Caco-2 (cell line): ENCODE measurements around the gene SPATA31C1. TPM values are rescaled to one million over a fixed set of nuclear protein-coding genes. Genes with fewer than 3 reads are reported as not detected.
A peak's percentile ranks its signal among the peaks of the same experiment; 100 is the strongest.

Experiments used
- BruUV-seq: library from RNA; stranded (reverse); fragments of 400-500 nt; replicated peaks from 2 replicates; lab custom pipeline; 2021; lab: Mats Ljungman, UMichigan
- CTCF ChIA-PET: fragments of 300-600 bp; sonication (Branson Sonifier 250); formaldehyde crosslinking; loops from one replicate; lab custom pipeline; 2022; ENCODE audit warnings: antibody characterized with exemption; lab: Charles Lee
- POLR2A ChIA-PET: fragments of 300-600 bp; sonication (Branson Sonifier 250); formaldehyde crosslinking; loops from one replicate; lab custom pipeline; 2022; ENCODE audit warnings: antibody characterized with exemption; lab: Charles Lee
- DNase-seq, 2 experiments: peaks; one replicate each; pipeline versions ENCODE4 v3.0.0 to v3.0.0-alpha.2; 2020 to 2022
- H3K27me3 ChIP-seq: replicated peaks from 2 replicates; pipeline ENCODE4 v1.6.0; 2011; ENCODE audit warnings: low read length; ENCODE audit not compliant: control insufficient read depth, insufficient read depth
- H3K36me3 ChIP-seq: 2 replicates; pipeline ENCODE4 v1.5.1; 2011; ENCODE audit warnings: low read length; ENCODE audit not compliant: control insufficient read depth, insufficient read depth
- H3K4me1 ChIP-seq: fragments of 250-450 bp; sonication (Bioruptor Pico); 2 replicates; pipeline ENCODE4 v1.5.1; 2020; ENCODE audit warnings: mild to moderate bottlenecking
- H3K4me3 ChIP-seq: 2 replicates; pipeline ENCODE4 v1.5.1; 2011; ENCODE audit warnings: low read depth, mild to moderate bottlenecking, control low read depth, low read length
- H3K9me3 ChIP-seq: fragments of 250-450 bp; sonication (Bioruptor Pico); 2 replicates; pipeline ENCODE4 v1.5.1; 2020; ENCODE audit warnings: mild to moderate bottlenecking, moderate library complexity
- H3K27ac Mint-ChIP-seq: one replicate; pipeline ENCODE4 v1.8.0; 2022; ENCODE audit warnings: mixed read lengths; ENCODE audit not compliant: unreplicated experiment
- H3K27me3 Mint-ChIP-seq: one replicate; pipeline ENCODE4 v1.8.0; 2022; ENCODE audit warnings: mixed read lengths; ENCODE audit not compliant: insufficient read depth, unreplicated experiment
- H3K36me3 Mint-ChIP-seq: one replicate; pipeline ENCODE4 v1.8.0; 2022; ENCODE audit warnings: mild to moderate bottlenecking, mixed read lengths; ENCODE audit not compliant: insufficient read depth, unreplicated experiment
- H3K4me1 Mint-ChIP-seq: one replicate; pipeline ENCODE4 v1.8.0; 2022; ENCODE audit warnings: low read depth, mixed read lengths; ENCODE audit not compliant: unreplicated experiment
- H3K4me3 Mint-ChIP-seq: one replicate; pipeline ENCODE4 v1.8.0; 2022; ENCODE audit warnings: mild to moderate bottlenecking, moderate library complexity, mixed read lengths; ENCODE audit not compliant: unreplicated experiment
- H3K9me3 Mint-ChIP-seq: one replicate; pipeline ENCODE4 v1.8.0; 2022; ENCODE audit warnings: mixed read lengths; ENCODE audit not compliant: unreplicated experiment
- CTCF ChIP-seq, 2 experiments: fragments of 200-600 bp in 1 of 2; IDR thresholded peaks; 1 replicate in 1 of 2; 2 replicates in 1 of 2; pipeline versions ENCODE4 v1.5.1 to v1.8.0; 2011 to 2022; ENCODE audit warnings: antibody characterized with exemption in 1 of 2, control low read depth in 1 of 2, inconsistent platforms in 1 of 2, low read depth in 1 of 2, low read length in 1 of 2, mild to moderate bottlenecking in 1 of 2, moderate library complexity in 1 of 2; ENCODE audit not compliant: insufficient read depth in 1 of 2, severe bottlenecking in 1 of 2, unreplicated experiment in 1 of 2
- intact Hi-C: fragments of 100-400 bp; cut with micrococcal nuclease; formaldehyde crosslinking; loops from one replicate; pipeline ENCODE4 v1.10.0; 2022; ENCODE audit not compliant: unreplicated experiment
- total RNA-seq: library from RNA; stranded (reverse); gene quantifications from 2 replicates; pipeline ENCODE4 v1.2.3, GENCODE V29; 2022

SPATA31C1 gene
- total RNA-seq, 1 experiment from 2014 or later = not detected

- no peak for DNase-seq
- no peak for TF ChIP-seq CTCF (IDR thresholded peaks at IDR 0.05; ENCODE audit: insufficient read depth in 1 of 2, low read depth in 1 of 2, low read length in 1 of 2, severe bottlenecking in 1 of 2, unreplicated experiment in 1 of 2)
- Histone ChIP-seq H3K27me3 (no peaks in the 10 kb centered on the region), H3K4me3 (no peak overlapping the region), H3K4me1 (peaks cover 11% of the 10 kb centered on the region), H3K36me3 (no peaks in the 10 kb centered on the region), H3K9me3 (no peaks in the 10 kb centered on the region)
- ChIA-PET CTCF (no interaction called here), POLR2A (no interaction called here)
- peaks cover 4% of the 10 kb centered on the region for H3K36me3 Mint-ChIP-seq
- H3K9me3 Mint-ChIP-seq = no peaks in the 10 kb centered on the region
- H3K27ac Mint-ChIP-seq = no peak overlapping the region
- no peak overlapping the region for H3K4me3 Mint-ChIP-seq
- H3K4me1 Mint-ChIP-seq = no peaks in the 10 kb centered on the region
- intact Hi-C loops = no loop called here
- no TSS peak for BruUV-seq
- no peaks in the 10 kb centered on the region for H3K27me3 Mint-ChIP-seq
Observed at GRCh38 chr9:87964826-87965225, 47.1 kb downstream of the SPATA31C1 start.

- CTCF ChIA-PET = no interaction called here
Observed at GRCh38 chr9:87968155-87968554, 50.4 kb downstream of the SPATA31C1 start.

GRCh38 chr9:87970602-87971001 lies 52.8 kb downstream of the SPATA31C1 start:
- intact Hi-C loops = no loop called here
- Mint-ChIP-seq H3K27ac (no peak overlapping the region), H3K4me1 (peaks cover 7% of the 10 kb centered on the region), H3K4me3 (no peak overlapping the region), H3K27me3 (no peaks in the 10 kb centered on the region), H3K36me3 (peaks cover 10% of the 10 kb centered on the region), H3K9me3 (no peaks in the 10 kb centered on the region)
- Histone ChIP-seq H3K27me3 (no peaks in the 10 kb centered on the region), H3K4me1 (no peaks in the 10 kb centered on the region), H3K4me3 (no peak overlapping the region), H3K36me3 (no peaks in the 10 kb centered on the region), H3K9me3 (no peaks in the 10 kb centered on the region)
- CTCF ChIA-PET = no interaction called here
- POLR2A ChIA-PET = interaction anchor here (0.6 kb wide), 1 partner anchor 56 kb away, joined by 6 read pairs; no protein-coding TSS in a partner anchor
- DNase-seq = no peak
- no peak for TF ChIP-seq CTCF (IDR thresholded peaks at IDR 0.05; ENCODE audit: insufficient read depth in 1 of 2, low read depth in 1 of 2, low read length in 1 of 2, severe bottlenecking in 1 of 2, unreplicated experiment in 1 of 2)
- no TSS peak for BruUV-seq

More at GRCh38 chr9:87968155-87968554, 50.4 kb downstream of the SPATA31C1 start:
- POLR2A ChIA-PET = no interaction called here
- H3K36me3 ChIP-seq = no peaks in the 10 kb centered on the region
- Mint-ChIP-seq H3K36me3 (no peaks in the 10 kb centered on the region), H3K4me1 (no peaks in the 10 kb centered on the region), H3K27ac (peak overlapping the region; percentile 18), H3K9me3 (no peaks in the 10 kb centered on the region), H3K27me3 (no peaks in the 10 kb centered on the region), H3K4me3 (no peak overlapping the region)
- no peaks in the 10 kb centered on the region for H3K9me3 ChIP-seq
- intact Hi-C loops = no loop called here
- no peaks in the 10 kb centered on the region for H3K4me1 ChIP-seq
- BruUV-seq = no TSS peak
- H3K27me3 ChIP-seq = no peaks in the 10 kb centered on the region
- no peak overlapping the region for H3K4me3 ChIP-seq
- DNase-seq = no peak
- TF ChIP-seq CTCF (IDR thresholded peaks at IDR 0.05; ENCODE audit: insufficient read depth in 1 of 2, low read depth in 1 of 2, low read length in 1 of 2, severe bottlenecking in 1 of 2, unreplicated experiment in 1 of 2) = no peak
